ENCODE data around the gene RAB11FIP4.

- TF ChIP-seq CTCF (IDR thresholded peaks at IDR 0.05) (no peak), POLR2A (IDR thresholded peaks at IDR 0.05) (no peak)
Observed at GRCh38 chr17:31586946-31587345, 195.5 kb downstream of the RAB11FIP4 start.
